ENCODE results near the gene STRBP. TPM values are rescaled to one million over a fixed set of nuclear protein-coding genes. Genes with fewer than 3 reads are reported as not detected.

Gene STRBP
- total and polyA plus RNA-seq, 2 of the 8 experiments (the other 6 are each of a cell fraction or from before 2014, with no cell fraction given) = 29.7 to 105 TPM

DNA sequence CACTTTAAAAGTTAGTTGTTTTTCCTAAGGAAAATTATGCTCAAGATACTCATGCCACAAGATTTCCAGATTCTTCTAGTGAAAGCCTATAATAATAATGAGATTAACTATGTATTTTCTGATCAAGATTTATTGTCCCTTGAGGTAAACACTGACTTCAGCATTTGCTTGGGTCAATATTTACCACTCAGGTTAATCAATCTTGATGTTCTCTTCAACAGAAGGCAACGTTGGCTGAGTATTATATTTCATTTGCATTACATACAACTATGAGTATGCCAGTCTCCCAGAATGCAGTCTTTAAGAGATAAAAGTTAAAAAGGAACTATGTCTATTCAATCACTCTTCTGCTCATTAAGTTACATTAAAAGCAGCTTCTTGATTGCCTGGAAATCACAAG is 119.3 kb downstream of the STRBP start:
- no peak overlapping the region for H3K14ac ChIP-seq (ENCODE audit: insufficient read length)
- no peak overlapping the region for H3K4me3 ChIP-seq (ENCODE audit: extremely low read depth in 1 of 4, insufficient read depth in 2 of 4, low read depth in 3 of 4, low read length in 4 of 4)
- no peak overlapping the region for H3K27ac ChIP-seq (ENCODE audit: low read depth, low read length)
- H2BK120ac ChIP-seq (replicated peaks; ENCODE audit: low read depth, low read length) = no peak overlapping the region
- H4K20me1 ChIP-seq (replicated peaks in 1 of 2; ENCODE audit: control insufficient read depth in 1 of 2, insufficient read depth in 2 of 2, low read length in 2 of 2) = no peaks in the 10 kb centered on the region
- H3K27me3 ChIP-seq (replicated peaks in 1 of 4; ENCODE audit: control insufficient read depth in 3 of 4, extremely low read depth in 1 of 4, insufficient read depth in 3 of 4, low read length in 3 of 4) = no peaks in the 10 kb centered on the region
- H3K4ac ChIP-seq (replicated peaks; ENCODE audit: insufficient read length, low read depth, low read length) = no peak overlapping the region
- H3K23me2 ChIP-seq (ENCODE audit: low read depth, low read length) = no peaks in the 10 kb centered on the region
- ChIA-PET CTCF (ENCODE audit: partially characterized antibody) (interaction anchor here (0.9 kb wide), 1 partner anchor 314 kb away, joined by 3 read pairs; no protein-coding TSS in a partner anchor), POLR2A (ENCODE audit: partially characterized antibody) (no interaction called here)
- no peaks in the 10 kb centered on the region for H3K4me1 ChIP-seq (replicated peaks in 1 of 4; ENCODE audit: control insufficient read depth in 3 of 4, insufficient read depth in 4 of 4, low read length in 3 of 4)
- no peak overlapping the region for H2BK12ac ChIP-seq (ENCODE audit: low read depth, low read length)
- no peak overlapping the region for H3K56ac ChIP-seq (replicated peaks; ENCODE audit: insufficient read length, low read depth, low read length)
- H3K23ac ChIP-seq (ENCODE audit: insufficient read length) = no peak overlapping the region
- H2BK15ac ChIP-seq (ENCODE audit: low read length) = no peak overlapping the region
- H2AK5ac ChIP-seq (ENCODE audit: low read depth, low read length) = no peak overlapping the region
- H4K91ac ChIP-seq (replicated peaks; ENCODE audit: insufficient read length, low read length) = no peak overlapping the region
- no peaks in the 10 kb centered on the region for H3K79me2 ChIP-seq (ENCODE audit: control insufficient read depth in 1 of 2, insufficient read depth in 2 of 2, low read length in 2 of 2)
- no peak overlapping the region for H2BK20ac ChIP-seq (ENCODE audit: low read length)
- WGBS, 2 experiments (ENCODE audit: extremely low coverage in 1 of 2, insufficient coverage in 1 of 2, insufficient read length in 1 of 2, insufficient replicate concordance in 2 of 2, low coverage in 1 of 2, low lambda C conversion rate in 2 of 2, missing lambda C conversion rate in 1 of 2) = 80% methylated on average over 1 of the region's 1 CpG; no CpG with 5 or more reads in 1 of the 2 experiments
- no peak overlapping the region for H3K18ac ChIP-seq (ENCODE audit: extremely low read depth, low read length)
- no peak overlapping the region for H3K9ac ChIP-seq (replicated peaks in 1 of 4; ENCODE audit: extremely low read depth in 1 of 4, low read depth in 3 of 4, low read length in 3 of 4)
- H4K8ac ChIP-seq (ENCODE audit: extremely low read depth, insufficient read depth, low read length) = no peak overlapping the region
- no peak overlapping the region for H4K5ac ChIP-seq (ENCODE audit: insufficient read length, low read depth, low read length)
- no peak for TF ChIP-seq SUZ12 (IDR thresholded peaks at IDR 0.05; ENCODE audit: low read length)
- no peak for TF ChIP-seq PHF8 (conservative IDR thresholded peaks at IDR 0.05; ENCODE audit: low read depth, low read length)
- FAIRE-seq (no peak), DNase-seq (ENCODE audit: low read depth in 1 of 2, low spot score in 2 of 2) (no peak)
- no peak overlapping the region for H2AFZ ChIP-seq (ENCODE audit: low read length)
- no peak overlapping the region for H3K4me2 ChIP-seq (ENCODE audit: insufficient read depth in 1 of 2, low read depth in 2 of 2, low read length in 2 of 2)
- H2BK5ac ChIP-seq (ENCODE audit: low read depth, low read length) = no peak overlapping the region
- no peaks in the 10 kb centered on the region for H3K79me1 ChIP-seq (ENCODE audit: low read depth, low read length)
- H3K36me3 ChIP-seq (ENCODE audit: control insufficient read depth in 2 of 4, insufficient read depth in 4 of 4, low read length in 3 of 4) = peaks cover 0 to 16% (median 5%) of the 10 kb centered on the region in 4 experiments; a peak in 5 of 8 replicates
- no peaks in the 10 kb centered on the region for H3K9me3 ChIP-seq (ENCODE audit: insufficient read depth in 2 of 2, low read depth in 1 of 2, low read length in 1 of 2)

All from H1 (cell line).